ENCODE data around the gene DLD. TPM values are rescaled to one million over a fixed set of nuclear protein-coding genes. Genes with fewer than 3 reads are reported as not detected.

Gene DLD
- total and polyA plus RNA-seq, 4 donors: 49.4 to 121 (median 67.1) TPM

- peak; percentile 42 to 46 for TF ChIP-seq JUND (IDR thresholded peaks at IDR 0.05)
- TF ChIP-seq HNF4A (conservative IDR thresholded peaks at IDR 0.05): peak; percentile 71 to 81
- TF ChIP-seq TAF1 (conservative IDR thresholded peaks at IDR 0.05): no peak
- peak; percentile 53 for TF ChIP-seq FOXA2 (IDR thresholded peaks at IDR 0.05)
- no peak for TF ChIP-seq HNF4G (IDR thresholded peaks at IDR 0.05)
- TF ChIP-seq SP1 (IDR thresholded peaks at IDR 0.05): peak; percentile 58
- no peak for TF ChIP-seq ATF3 (IDR thresholded peaks at IDR 0.05)
- TF ChIP-seq RAD21 (IDR thresholded peaks at IDR 0.05): peak; percentile 20 to 43
- no peak for TF ChIP-seq ZBTB33 (IDR thresholded peaks at IDR 0.05)
- no peak for TF ChIP-seq GABPA (IDR thresholded peaks at IDR 0.05 in 1 of 2, conservative IDR thresholded peaks at IDR 0.05 in 1 of 2)
- TF ChIP-seq MAX (IDR thresholded peaks at IDR 0.05): peak; percentile 19
- peak; percentile 49 to 52 for TF ChIP-seq RXRA (IDR thresholded peaks at IDR 0.05)
- peak; percentile 31 for TF ChIP-seq REST (IDR thresholded peaks at IDR 0.05)
- no peak for TF ChIP-seq FOXA1 (IDR thresholded peaks at IDR 0.05)
- no peak overlapping the region for H3K27ac ChIP-seq (ENCODE audit: low read depth in 1 of 2, low read length in 2 of 2)
- no peak for DNase-seq (ENCODE audit: low spot score)
- H3K4me3 ChIP-seq (ENCODE audit: low read depth in 1 of 3, low read length in 3 of 3): no peak overlapping the region
- H3K27me3 ChIP-seq (ENCODE audit: control insufficient read depth in 4 of 4, insufficient read depth in 4 of 4, low read length in 3 of 4): peaks cover 0 to 3% (median 0%) of the 10 kb centered on the region in 4 donors
- peaks cover 0 to 9% (median under 1%) of the 10 kb centered on the region in 4 donors for H3K4me1 ChIP-seq (ENCODE audit: control insufficient read depth in 4 of 4, insufficient read depth in 4 of 4, low read length in 3 of 4)
- no peaks in the 10 kb centered on the region for H3K9me3 ChIP-seq (ENCODE audit: control insufficient read depth in 4 of 4, low read length in 3 of 4)
- no peak overlapping the region for H3K9ac ChIP-seq (ENCODE audit: low read depth in 1 of 2, low read length in 2 of 2)
- no peaks in the 10 kb centered on the region for H3K36me3 ChIP-seq (ENCODE audit: control insufficient read depth in 4 of 4, insufficient read depth in 3 of 4, low read depth in 1 of 4, low read length in 3 of 4)
- 28% methylated on average over 4 of the region's 4 CpGs for WGBS
Observed at GRCh38 chr7:107967420-107967819, 76.4 kb downstream of the DLD start.

GRCh38 chr7:107968449-107968848, 77.5 kb downstream of the DLD start:
- 85% methylated on average over 3 of the region's 3 CpGs for WGBS
- Histone ChIP-seq H3K27me3 (ENCODE audit: control insufficient read depth in 4 of 4, insufficient read depth in 4 of 4, low read length in 3 of 4) (peaks cover 0 to 3% (median 0%) of the 10 kb centered on the region in 4 donors), H3K9ac (ENCODE audit: low read depth in 1 of 2, low read length in 2 of 2) (no peak overlapping the region), H3K9me3 (ENCODE audit: control insufficient read depth in 4 of 4, low read length in 3 of 4) (no peaks in the 10 kb centered on the region), H3K27ac (ENCODE audit: low read depth in 1 of 2, low read length in 2 of 2) (no peak overlapping the region), H3K4me1 (ENCODE audit: control insufficient read depth in 4 of 4, insufficient read depth in 4 of 4, low read length in 3 of 4) (peaks cover 0 to 11% (median under 1%) of the 10 kb centered on the region in 4 donors), H3K4me3 (ENCODE audit: low read depth in 1 of 3, low read length in 3 of 3) (no peak overlapping the region), H3K36me3 (ENCODE audit: control insufficient read depth in 4 of 4, insufficient read depth in 3 of 4, low read depth in 1 of 4, low read length in 3 of 4) (no peaks in the 10 kb centered on the region)
- TF ChIP-seq GABPA (IDR thresholded peaks at IDR 0.05 in 1 of 2, conservative IDR thresholded peaks at IDR 0.05 in 1 of 2) (no peak), NR2F2 (IDR thresholded peaks at IDR 0.05) (no peak), ZBTB33 (IDR thresholded peaks at IDR 0.05) (no peak), SP1 (IDR thresholded peaks at IDR 0.05) (no peak), CTCF (IDR thresholded peaks at IDR 0.05; ENCODE audit: low read depth, low read length, missing input control) (no peak), FOXA2 (IDR thresholded peaks at IDR 0.05) (no peak), REST (IDR thresholded peaks at IDR 0.05) (no peak), RXRA (IDR thresholded peaks at IDR 0.05) (no peak), JUND (IDR thresholded peaks at IDR 0.05) (no peak)
- DNase-seq (ENCODE audit: low spot score): no peak

All from liver (tissue), 9 donors.